ENCODE data around the gene ADAMTS17. TPM values are rescaled to one million over a fixed set of nuclear protein-coding genes. Genes with fewer than 3 reads are reported as not detected.

Gene ADAMTS17
- total RNA-seq, 1 experiment from 2014 or later = 1.6 TPM

DNA sequence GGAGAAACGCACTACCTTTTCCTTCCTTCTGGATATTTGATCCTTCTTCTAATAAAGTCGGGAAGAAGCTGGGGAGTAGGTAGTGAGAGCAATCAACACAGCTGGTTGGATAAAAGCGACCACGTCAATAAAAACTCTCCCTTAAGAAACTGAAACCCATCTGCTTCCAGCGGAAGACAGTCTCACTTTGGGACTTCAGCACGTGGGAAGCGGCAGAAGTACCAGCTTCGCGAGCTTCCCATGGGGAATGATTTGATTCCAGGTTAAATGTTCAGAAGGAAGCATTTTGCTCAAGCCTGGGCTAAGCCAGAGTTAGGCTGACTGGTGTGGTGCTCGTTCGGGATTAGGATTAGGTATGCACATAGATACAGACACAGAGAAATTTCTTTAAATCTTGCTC is 346.2 kb downstream of the ADAMTS17 start:
- Histone ChIP-seq H3K9me3 (ENCODE audit: control insufficient read depth, insufficient read depth, low read depth, low read length) (no peaks in the 10 kb centered on the region), H3K4me3 (ENCODE audit: low read depth in 2 of 2, low read length in 2 of 2) (no peak overlapping the region), H3K4me1 (ENCODE audit: control insufficient read depth, insufficient read depth, low read length) (no peaks in the 10 kb centered on the region), H3K27me3 (ENCODE audit: control insufficient read depth, insufficient read depth, low read length) (no peaks in the 10 kb centered on the region), H3K36me3 (ENCODE audit: control insufficient read depth, insufficient read depth, low read length) (no peaks in the 10 kb centered on the region), H3K27ac (ENCODE audit: low read length) (no peak overlapping the region)
- no peak for DNase-seq (ENCODE audit: low read depth, low spot score)
- no peak for TF ChIP-seq REST (IDR thresholded peaks at IDR 0.05; ENCODE audit: insufficient read depth in 1 of 2, low read depth in 2 of 2, low read length in 1 of 2)
- TF ChIP-seq TCF7L2 (IDR thresholded peaks at IDR 0.05; ENCODE audit: low read depth, low read length) = no peak
- TF ChIP-seq POLR2AphosphoS5 (IDR thresholded peaks at IDR 0.05; ENCODE audit: low read depth, low read length) = no peak
- TF ChIP-seq SIN3A (IDR thresholded peaks at IDR 0.05; ENCODE audit: borderline replicate concordance, insufficient read depth, low read depth, low read length) = no peak
- no peak for TF ChIP-seq CTCF (IDR thresholded peaks at IDR 0.05)
- CTCF ChIA-PET = no interaction called here
- in situ Hi-C loops (cut with HindIII; ENCODE audit: low pct_unique_long_range_greater_than_20kb, low sequenced_read_pairs) = no loop called here
- no TSS peak for BruUV-seq (replicated peaks)
- no peak for ATAC-seq
- intact Hi-C loops (cut with micrococcal nuclease; ENCODE audit: unreplicated experiment) = no loop called here
- POLR2A ChIA-PET = no interaction called here

- BruUV-seq (replicated peaks) = no TSS peak
- no peaks in the 10 kb centered on the region for H3K9me3 ChIP-seq (ENCODE audit: control insufficient read depth, insufficient read depth, low read depth, low read length)
- ChIA-PET CTCF (no interaction called here), POLR2A (interaction anchor here (0.6 kb wide), 1 partner anchor 1258 kb away, joined by 3 read pairs; no protein-coding TSS in a partner anchor)
- no peaks in the 10 kb centered on the region for H3K27me3 ChIP-seq (ENCODE audit: control insufficient read depth, insufficient read depth, low read length)
- H3K4me3 ChIP-seq (ENCODE audit: low read depth in 2 of 2, low read length in 2 of 2) = no peak overlapping the region
- DNase-seq (ENCODE audit: low read depth, low spot score) (no peak), ATAC-seq (no peak)
- H3K4me1 ChIP-seq (ENCODE audit: control insufficient read depth, insufficient read depth, low read length) = no peaks in the 10 kb centered on the region
- no peaks in the 10 kb centered on the region for H3K36me3 ChIP-seq (ENCODE audit: control insufficient read depth, insufficient read depth, low read length)
- in situ Hi-C loops (cut with HindIII; ENCODE audit: low pct_unique_long_range_greater_than_20kb, low sequenced_read_pairs) (no loop called here), intact Hi-C loops (cut with micrococcal nuclease; ENCODE audit: unreplicated experiment) (no loop called here)
- H3K27ac ChIP-seq (ENCODE audit: low read length) = no peak overlapping the region
- TF ChIP-seq REST (IDR thresholded peaks at IDR 0.05; ENCODE audit: insufficient read depth in 1 of 2, low read depth in 2 of 2, low read length in 1 of 2) (no peak), SIN3A (IDR thresholded peaks at IDR 0.05; ENCODE audit: borderline replicate concordance, insufficient read depth, low read depth, low read length) (no peak), TCF7L2 (IDR thresholded peaks at IDR 0.05; ENCODE audit: low read depth, low read length) (no peak), POLR2AphosphoS5 (IDR thresholded peaks at IDR 0.05; ENCODE audit: low read depth, low read length) (no peak), CTCF (IDR thresholded peaks at IDR 0.05) (no peak)
Observed at GRCh38 chr15:99994849-99995248, 346.9 kb downstream of the ADAMTS17 start.
